Keratinocyte (primary cell): ENCODE results near the gene SLX4IP. TPM values are rescaled to one million over a fixed set of nuclear protein-coding genes. Genes with fewer than 3 reads are reported as not detected.

Source experiments
- DNase-seq: peaks from one replicate; pipeline ENCODE4 v3.0.0-alpha.2; 2011; ENCODE audit warnings: low read depth, missing footprints, low spot score
- FAIRE-seq: peaks from 2 replicates; lab custom pipeline; 2011; peaks lifted over from hg19 to GRCh38; lab: Jason Lieb, UNC
- H2AFZ ChIP-seq: 2 replicates; pipeline ENCODE4 v1.6.0; 2012; ENCODE audit warnings: low read length, control low read depth, inconsistent platforms; ENCODE audit not compliant: control insufficient read depth
- H3K27ac ChIP-seq: 2 replicates; pipeline ENCODE4 v1.5.1; 2011; ENCODE audit warnings: low read length; ENCODE audit not compliant: control insufficient read depth, insufficient read depth
- H3K27me3 ChIP-seq: 3 replicates; pipeline ENCODE4 v1.6.0; 2011; ENCODE audit warnings: low read length; ENCODE audit not compliant: control insufficient read depth, insufficient read depth; ENCODE audit errors: extremely low read depth
- H3K36me3 ChIP-seq, 2 experiments: 2 replicates in 1 of 2; 3 replicates in 1 of 2; pipeline ENCODE4 v1.5.1; 2011; ENCODE audit warnings: low read length in 2 of 2, mild to moderate bottlenecking in 1 of 2; ENCODE audit not compliant: control insufficient read depth in 2 of 2, insufficient read depth in 2 of 2; ENCODE audit errors: extremely low read depth in 1 of 2
- H3K4me1 ChIP-seq: 3 replicates; pipeline ENCODE4 v1.5.1; 2011; ENCODE audit warnings: low read length; ENCODE audit not compliant: control insufficient read depth, insufficient read depth; ENCODE audit errors: extremely low read depth
- H3K4me2 ChIP-seq: 3 replicates; pipeline ENCODE4 v1.6.0; 2011; ENCODE audit warnings: low read depth, low read length; ENCODE audit not compliant: control insufficient read depth, insufficient read depth; ENCODE audit errors: extremely low read depth
- H3K4me3 ChIP-seq, 3 experiments: fragments of 200-600 bp in 1 of 3; sonication (generic) in 1 of 3; 2 replicates in 2 of 3; 3 replicates in 1 of 3; pipeline ENCODE4 v1.5.1; 2011 to 2016; ENCODE audit warnings: low read length in 3 of 3, mild to moderate bottlenecking in 3 of 3, control low read depth in 2 of 3, inconsistent platforms in 1 of 3, low read depth in 1 of 3, mixed read lengths in 1 of 3, mixed run types in 1 of 3, moderate library complexity in 1 of 3; ENCODE audit not compliant: control insufficient read depth in 2 of 3, insufficient read depth in 2 of 3; ENCODE audit errors: extremely low read depth in 1 of 3
- H3K79me2 ChIP-seq: 2 replicates; pipeline ENCODE4 v1.6.0; 2012; ENCODE audit warnings: low read length; ENCODE audit not compliant: control insufficient read depth, insufficient read depth
- H3K9ac ChIP-seq: 3 replicates; pipeline ENCODE4 v1.6.0; 2011; ENCODE audit warnings: low read length; ENCODE audit not compliant: control insufficient read depth, insufficient read depth; ENCODE audit errors: extremely low read depth
- H3K9me1 ChIP-seq: 3 replicates; pipeline ENCODE4 v1.6.0; 2011; ENCODE audit warnings: low read length; ENCODE audit not compliant: control insufficient read depth, insufficient read depth; ENCODE audit errors: extremely low read depth
- H3K9me3 ChIP-seq: 2 replicates; pipeline ENCODE4 v1.5.1; 2012; ENCODE audit warnings: low read depth, low read length; ENCODE audit not compliant: control insufficient read depth
- H4K20me1 ChIP-seq: 3 replicates; pipeline ENCODE4 v1.6.0; 2011; ENCODE audit warnings: low read length; ENCODE audit not compliant: control insufficient read depth, insufficient read depth; ENCODE audit errors: extremely low read depth
- EZH2 ChIP-seq: IDR thresholded peaks from one replicate; pipeline ENCODE4 v1.6.1; 2012; ENCODE audit warnings: inconsistent platforms, mild to moderate bottlenecking, low read length, moderate library complexity
- dilution Hi-C: fragments of 300-500 bp; cut with MboI; formaldehyde crosslinking; loops from one replicate; pipeline ENCODE4 v1.7.0; 2020; ENCODE audit warnings: low sequenced_read_pairs; ENCODE audit not compliant: extremely low pct_ligation_motif_present
- polyA plus RNA-seq, 5 experiments: library from polyadenylated mRNA; depleted of rRNA in 3 of 5; stranded (reverse) in 3 of 5; stranded (forward) in 1 of 5; unstranded in 1 of 5; fragments of >200 nt; gene quantifications; 1 replicate in 1 of 5; 2 replicates in 3 of 5; 3 replicates in 1 of 5; pipeline versions ENCODE4 v1.2.1 to v1.2.3, GENCODE V29; 2011 to 2012; ENCODE audit warnings: missing spikeins in 2 of 5, low read depth in 1 of 5, low replicate concordance in 1 of 5
- TF ChIP-seq, protein P1 (sequence below), 3 experiments: IDR thresholded peaks in 1 of 3; conservative IDR thresholded peaks in 1 of 3; optimal IDR thresholded peaks in 1 of 3; 2 replicates in 2 of 3; 3 replicates in 1 of 3; pipeline versions ENCODE3 to v1.5.1; 2011; ENCODE audit warnings: low read length in 3 of 3, mild to moderate bottlenecking in 3 of 3, moderate library complexity in 2 of 3, control low read depth in 1 of 3, inconsistent platforms in 1 of 3; ENCODE audit not compliant: insufficient read depth in 2 of 3; ENCODE audit errors: extremely low read depth in 1 of 3

The SLX4IP gene
- polyA plus RNA-seq, 1 donor (not counting 4 experiments of a cell fraction or from before 2014, with no cell fraction given), result 3.0 TPM

DNA sequence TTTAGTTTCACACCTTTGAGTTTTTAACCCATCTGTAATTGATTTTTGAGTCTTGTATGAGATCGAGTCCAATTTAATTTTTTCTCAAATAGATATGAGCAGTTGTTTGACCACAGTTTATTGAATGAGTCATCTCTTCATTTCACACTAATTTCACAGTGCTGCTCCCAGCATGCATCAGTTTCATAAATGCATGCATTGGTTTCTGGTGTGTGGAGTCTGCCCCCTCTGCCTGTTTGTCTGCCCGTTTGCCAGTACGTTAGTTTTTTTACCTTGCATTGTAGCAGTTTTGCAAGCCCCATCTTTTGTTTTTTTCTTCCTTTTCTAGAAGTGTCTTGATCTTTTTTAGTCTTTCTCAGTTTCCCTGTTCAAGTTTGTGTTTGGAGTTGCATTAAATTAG lies 11.9 kb downstream of the SLX4IP start:
- Histone ChIP-seq H3K79me2 (peaks cover 26% of the 10 kb centered on the region), H3K9me3 (no peaks in the 10 kb centered on the region), H3K4me3 (peak overlapping the region in 1 of 3 experiments; percentile 11), H3K27me3 (no peaks in the 10 kb centered on the region), H3K27ac (peak overlapping the region; percentile 55), H2AFZ (no peak overlapping the region), H3K9me1 (no peaks in the 10 kb centered on the region), H3K9ac (no peak overlapping the region), H3K4me1 (peaks cover 11% of the 10 kb centered on the region), H3K36me3 (no peaks in the 10 kb centered on the region), H4K20me1 (no peaks in the 10 kb centered on the region), H3K4me2 (peak overlapping the region; percentile 36)
- FAIRE-seq (peak; percentile 76), DNase-seq (no peak)
- dilution Hi-C loops, result no loop called here
- TF ChIP-seq, protein P1, sequence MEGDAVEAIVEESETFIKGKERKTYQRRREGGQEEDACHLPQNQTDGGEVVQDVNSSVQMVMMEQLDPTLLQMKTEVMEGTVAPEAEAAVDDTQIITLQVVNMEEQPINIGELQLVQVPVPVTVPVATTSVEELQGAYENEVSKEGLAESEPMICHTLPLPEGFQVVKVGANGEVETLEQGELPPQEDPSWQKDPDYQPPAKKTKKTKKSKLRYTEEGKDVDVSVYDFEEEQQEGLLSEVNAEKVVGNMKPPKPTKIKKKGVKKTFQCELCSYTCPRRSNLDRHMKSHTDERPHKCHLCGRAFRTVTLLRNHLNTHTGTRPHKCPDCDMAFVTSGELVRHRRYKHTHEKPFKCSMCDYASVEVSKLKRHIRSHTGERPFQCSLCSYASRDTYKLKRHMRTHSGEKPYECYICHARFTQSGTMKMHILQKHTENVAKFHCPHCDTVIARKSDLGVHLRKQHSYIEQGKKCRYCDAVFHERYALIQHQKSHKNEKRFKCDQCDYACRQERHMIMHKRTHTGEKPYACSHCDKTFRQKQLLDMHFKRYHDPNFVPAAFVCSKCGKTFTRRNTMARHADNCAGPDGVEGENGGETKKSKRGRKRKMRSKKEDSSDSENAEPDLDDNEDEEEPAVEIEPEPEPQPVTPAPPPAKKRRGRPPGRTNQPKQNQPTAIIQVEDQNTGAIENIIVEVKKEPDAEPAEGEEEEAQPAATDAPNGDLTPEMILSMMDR (optimal IDR thresholded peaks at IDR 0.05 in 1 of 3, IDR thresholded peaks at IDR 0.05 in 1 of 3, conservative IDR thresholded peaks at IDR 0.05 in 1 of 3; ENCODE audit: extremely low read depth in 1 of 3, insufficient read depth in 2 of 3, low read length in 3 of 3), result no peak
- TF ChIP-seq EZH2, result no peak

GRCh38 chr20:10448270-10449156 lies 13.4 kb downstream of the SLX4IP start:
- Histone ChIP-seq H3K79me2 (peaks cover 21% of the 10 kb centered on the region), H3K36me3 (no peaks in the 10 kb centered on the region), H3K9ac (no peak overlapping the region), H3K4me3 (no peak overlapping the region), H3K27me3 (no peaks in the 10 kb centered on the region), H2AFZ (no peak overlapping the region), H3K4me2 (no peak overlapping the region), H3K4me1 (peaks cover 11% of the 10 kb centered on the region), H3K9me3 (no peaks in the 10 kb centered on the region), H4K20me1 (no peaks in the 10 kb centered on the region), H3K27ac (no peak overlapping the region), H3K9me1 (no peaks in the 10 kb centered on the region)
- dilution Hi-C loops, result no loop called here
- TF ChIP-seq EZH2, result no peak
- TF ChIP-seq, protein P1 (optimal IDR thresholded peaks at IDR 0.05 in 1 of 3, IDR thresholded peaks at IDR 0.05 in 1 of 3, conservative IDR thresholded peaks at IDR 0.05 in 1 of 3; ENCODE audit: extremely low read depth in 1 of 3, insufficient read depth in 2 of 3, low read length in 3 of 3), result no peak
- FAIRE-seq (no peak), DNase-seq (no peak)
